ENCODE data around the gene SPATS2. TPM values are rescaled to one million over a fixed set of nuclear protein-coding genes. Genes with fewer than 3 reads are reported as not detected.

Gene SPATS2
- total and polyA plus RNA-seq, 10 of the 15 experiments (the other 5 are each of a cell fraction or from before 2014, with no cell fraction given): 9.0 to 54.2 (median 27.5) TPM

- no peaks in the 10 kb centered on the region for H4K20me1 ChIP-seq (ENCODE audit: control insufficient read depth, insufficient read depth)
- no peak for FAIRE-seq
- H3K27ac ChIP-seq (ENCODE audit: control insufficient read depth, insufficient read depth): no peak overlapping the region
- RAD21 ChIA-PET (ENCODE audit: unreplicated experiment): no interaction called here
- H2AFZ ChIP-seq (ENCODE audit: control insufficient read depth, low read depth, low read length): no peak overlapping the region
- CTCF ChIA-PET: interaction anchor here (3.3 kb wide), 1 partner anchor 121 kb away, joined by 12 read pairs; no protein-coding TSS in a partner anchor
- H3K4me2 ChIP-seq (ENCODE audit: control insufficient read depth, insufficient read depth): no peak overlapping the region
- no peak overlapping the region for H3K4me3 ChIP-seq
- POLR2A ChIA-PET: no interaction called here
- intact Hi-C loops (cut with micrococcal nuclease; ENCODE audit: unreplicated experiment) (no loop called here), in situ Hi-C loops (cut with MboI) (no loop called here)
- peaks cover 3 to 5% of the 10 kb centered on the region in 2 experiments; a peak in 3 of 4 replicates for H3K36me3 ChIP-seq (ENCODE audit: control insufficient read depth in 2 of 2, insufficient read depth in 2 of 2, low read length in 1 of 2)
- H3K79me2 ChIP-seq (ENCODE audit: control insufficient read depth, insufficient read depth, low read length): peaks cover 2% of the 10 kb centered on the region
- no peaks in the 10 kb centered on the region for H3K4me1 ChIP-seq (ENCODE audit: control insufficient read depth, insufficient read depth, low read length)
- SMC1A ChIA-PET (ENCODE audit: uncharacterized antibody, unreplicated experiment): interaction anchor here (0.5 kb wide), 1 partner anchor 31 kb away, joined by 3 read pairs; no protein-coding TSS in a partner anchor
- WGBS (ENCODE audit: insufficient coverage, insufficient replicate concordance, low lambda C conversion rate, missing lambda C conversion rate): 86% methylated on average over 10 of the region's 10 CpGs
- no peaks in the 10 kb centered on the region for H3K9me3 ChIP-seq (replicated peaks; ENCODE audit: control insufficient read depth, insufficient read depth, low read length)
- no TSS peak for BruUV-seq (replicated peaks)
- DNase-seq (ENCODE audit: low read depth, low spot score): no peak
- H3K27me3 ChIP-seq (replicated peaks in 1 of 2; ENCODE audit: control insufficient read depth in 2 of 2, insufficient read depth in 2 of 2, low read length in 1 of 2): no peaks in the 10 kb centered on the region
- TF ChIP-seq TARDBP (IDR thresholded peaks at IDR 0.05; ENCODE audit: borderline replicate concordance) (no peak), POLR2A (IDR thresholded peaks at IDR 0.05; ENCODE audit: low read depth, low read length) (0 out of 2 replicates have a peak, but pooled peaks have one; percentile 17)
- no peak for ATAC-seq
- no peak overlapping the region for H3K9ac ChIP-seq (ENCODE audit: control insufficient read depth, insufficient read depth, low read length)
Measured at GRCh38 chr12:49478949-49479664, 111.8 kb downstream of the SPATS2 start.

- ChIA-PET POLR2A (interaction anchor here (0.5 to 1.9 kb wide), 7 partner anchors 12 to 707 kb away, joined by 3 to 9 read pairs (median 3); partner anchors contain the start of genes KCNH3 and SPATS2), SMC1A (ENCODE audit: uncharacterized antibody, unreplicated experiment) (interaction anchor here (0.8 to 5.2 kb wide), 8 partner anchors 10 to 123 kb away, joined by 3 to 29 read pairs (median 4); no protein-coding TSS in a partner anchor), RAD21 (ENCODE audit: unreplicated experiment) (interaction anchor here (0.8 to 1.6 kb wide), 7 partner anchors 12 to 124 kb away, joined by 3 to 5 read pairs (median 3); no protein-coding TSS in a partner anchor), CTCF (interaction anchor here (0.7 to 4.7 kb wide), 7 partner anchors 12 to 125 kb away, joined by 3 to 31 read pairs (median 4); partner anchors contain the start of gene SPATS2)
- Histone ChIP-seq H3K4me3 (no peak overlapping the region), H3K4me1 (ENCODE audit: control insufficient read depth, insufficient read depth, low read length) (peaks cover 2% of the 10 kb centered on the region), H4K20me1 (ENCODE audit: control insufficient read depth, insufficient read depth) (no peaks in the 10 kb centered on the region), H2AFZ (ENCODE audit: control insufficient read depth, low read depth, low read length) (no peak overlapping the region), H3K36me3 (ENCODE audit: control insufficient read depth in 2 of 2, insufficient read depth in 2 of 2, low read length in 1 of 2) (peaks cover 7 to 14% of the 10 kb centered on the region in 2 experiments; a peak in 3 of 4 replicates), H3K9me3 (replicated peaks; ENCODE audit: control insufficient read depth, insufficient read depth, low read length) (no peaks in the 10 kb centered on the region), H3K79me2 (ENCODE audit: control insufficient read depth, insufficient read depth, low read length) (peaks cover 2% of the 10 kb centered on the region), H3K27ac (ENCODE audit: control insufficient read depth, insufficient read depth) (no peak overlapping the region), H3K27me3 (replicated peaks in 1 of 2; ENCODE audit: control insufficient read depth in 2 of 2, insufficient read depth in 2 of 2, low read length in 1 of 2) (no peaks in the 10 kb centered on the region), H3K9ac (ENCODE audit: control insufficient read depth, insufficient read depth, low read length) (no peak overlapping the region), H3K4me2 (ENCODE audit: control insufficient read depth, insufficient read depth) (no peak overlapping the region)
- WGBS (ENCODE audit: insufficient coverage, insufficient replicate concordance, low lambda C conversion rate, missing lambda C conversion rate): 97% methylated on average over 6 of the region's 6 CpGs
- intact Hi-C loops (cut with micrococcal nuclease; ENCODE audit: unreplicated experiment): no loop called here
- TF ChIP-seq MLLT1 (IDR thresholded peaks at IDR 0.05): no peak
- TF ChIP-seq CTCF (IDR thresholded peaks at IDR 0.05 in 2 of 3, conservative IDR thresholded peaks at IDR 0.05 in 1 of 3; ENCODE audit: control insufficient read depth in 2 of 3, extremely low read depth in 1 of 3, insufficient read depth in 1 of 3, low read depth in 3 of 3, low read length in 3 of 3): no peak
- TF ChIP-seq SKIL (IDR thresholded peaks at IDR 0.05; ENCODE audit: low read depth, poor library complexity, severe bottlenecking): no peak
- peak; percentile 38; the same call in 1 of the 2 replicates for TF ChIP-seq NR2F1 (conservative IDR thresholded peaks at IDR 0.05)
- no peak for TF ChIP-seq RAD51 (IDR thresholded peaks at IDR 0.05)
- BruUV-seq (replicated peaks): TSS peak; percentile 9
- FAIRE-seq (peak; percentile 38), DNase-seq (ENCODE audit: low read depth, low spot score) (no peak), ATAC-seq (peak; percentile 54)
- in situ Hi-C loops (cut with MboI): no loop called here
Measured at GRCh38 chr12:49482095-49483051, 115.1 kb downstream of the SPATS2 start.
